ENCODE data around the gene C19orf33. TPM values are rescaled to one million over a fixed set of nuclear protein-coding genes. Genes with fewer than 3 reads are reported as not detected.

Gene C19orf33
- total and polyA plus RNA-seq, 9 of the 15 experiments (the other 6 are each of a cell fraction or from before 2014, with no cell fraction given) = 3.2 TPM; not detected in 8

- TF ChIP-seq ELF1 (tag; IDR thresholded peaks at IDR 0.05) = peak; percentile 80
- TF ChIP-seq U2AF2 (optimal IDR thresholded peaks at IDR 0.05; ENCODE audit: low read depth, low read length) = no peak
- peak; percentile 57; the same call in 1 of the 2 replicates for TF ChIP-seq MYNN (IDR thresholded peaks at IDR 0.05)
- TF ChIP-seq MYNN (CRISPR knock-in tag; IDR thresholded peaks at IDR 0.05) = no peak
- no peak for TF ChIP-seq ILF3 (IDR thresholded peaks at IDR 0.05; ENCODE audit: borderline replicate concordance)
- TF ChIP-seq HDGF (IDR thresholded peaks at IDR 0.05) = no peak
- no peak for TF ChIP-seq ZNF12 (CRISPR knock-in tag; IDR thresholded peaks at IDR 0.05)
- no peak for TF ChIP-seq ARID2 (IDR thresholded peaks at IDR 0.05)
- peak; percentile 96 for TF ChIP-seq CCNT2 (IDR thresholded peaks at IDR 0.05; ENCODE audit: borderline replicate concordance, extremely low read depth, insufficient read length, low read depth, low read length)
- TF ChIP-seq RBBP5 (IDR thresholded peaks at IDR 0.05; ENCODE audit: borderline replicate concordance, insufficient read depth, low read length, poor library complexity, severe bottlenecking) = peak; percentile 32
- no peak for TF ChIP-seq MCM2 (IDR thresholded peaks at IDR 0.05; ENCODE audit: low read depth)
- TF ChIP-seq HDAC6 (IDR thresholded peaks at IDR 0.05; ENCODE audit: low read depth, low read length) = no peak
- TF ChIP-seq, protein P1, sequence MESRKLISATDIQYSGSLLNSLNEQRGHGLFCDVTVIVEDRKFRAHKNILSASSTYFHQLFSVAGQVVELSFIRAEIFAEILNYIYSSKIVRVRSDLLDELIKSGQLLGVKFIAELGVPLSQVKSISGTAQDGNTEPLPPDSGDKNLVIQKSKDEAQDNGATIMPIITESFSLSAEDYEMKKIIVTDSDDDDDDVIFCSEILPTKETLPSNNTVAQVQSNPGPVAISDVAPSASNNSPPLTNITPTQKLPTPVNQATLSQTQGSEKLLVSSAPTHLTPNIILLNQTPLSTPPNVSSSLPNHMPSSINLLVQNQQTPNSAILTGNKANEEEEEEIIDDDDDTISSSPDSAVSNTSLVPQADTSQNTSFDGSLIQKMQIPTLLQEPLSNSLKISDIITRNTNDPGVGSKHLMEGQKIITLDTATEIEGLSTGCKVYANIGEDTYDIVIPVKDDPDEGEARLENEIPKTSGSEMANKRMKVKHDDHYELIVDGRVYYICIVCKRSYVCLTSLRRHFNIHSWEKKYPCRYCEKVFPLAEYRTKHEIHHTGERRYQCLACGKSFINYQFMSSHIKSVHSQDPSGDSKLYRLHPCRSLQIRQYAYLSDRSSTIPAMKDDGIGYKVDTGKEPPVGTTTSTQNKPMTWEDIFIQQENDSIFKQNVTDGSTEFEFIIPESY (CRISPR knock-in tag; IDR thresholded peaks at IDR 0.05) = no peak
- peak; percentile 98 for TF ChIP-seq NFRKB (IDR thresholded peaks at IDR 0.05; ENCODE audit: low read depth)
- peak; percentile 81 for TF ChIP-seq MBD2 (IDR thresholded peaks at IDR 0.05; ENCODE audit: borderline replicate concordance, low read depth)
- TF ChIP-seq XRCC3 (IDR thresholded peaks at IDR 0.05) = no peak
- TF ChIP-seq PHF21A (IDR thresholded peaks at IDR 0.05; ENCODE audit: borderline replicate concordance, low read depth) = no peak
- no peak for TF ChIP-seq HIVEP1 (CRISPR knock-in tag; IDR thresholded peaks at IDR 0.05)
- peak; percentile 85; the same call in 1 of the 2 replicates for TF ChIP-seq OTX1 (CRISPR knock-in tag; IDR thresholded peaks at IDR 0.05)
- TF ChIP-seq GTF2E2 (tag; IDR thresholded peaks at IDR 0.05) = no peak
- TF ChIP-seq BRD9 (IDR thresholded peaks at IDR 0.05; ENCODE audit: low read depth, partially characterized antibody) = peak; percentile 97
- no peak for TF ChIP-seq KAT2B (IDR thresholded peaks at IDR 0.05; ENCODE audit: low read depth, low read length)
- no peak for TF ChIP-seq KLF6 (CRISPR knock-in tag; IDR thresholded peaks at IDR 0.05; ENCODE audit: borderline replicate concordance)
- TF ChIP-seq ZNF696 (CRISPR knock-in tag; conservative IDR thresholded peaks at IDR 0.05) = no peak
- peak; percentile 88 for TF ChIP-seq MTA1 (IDR thresholded peaks at IDR 0.05; ENCODE audit: borderline replicate concordance)
- TF ChIP-seq, protein P2, sequence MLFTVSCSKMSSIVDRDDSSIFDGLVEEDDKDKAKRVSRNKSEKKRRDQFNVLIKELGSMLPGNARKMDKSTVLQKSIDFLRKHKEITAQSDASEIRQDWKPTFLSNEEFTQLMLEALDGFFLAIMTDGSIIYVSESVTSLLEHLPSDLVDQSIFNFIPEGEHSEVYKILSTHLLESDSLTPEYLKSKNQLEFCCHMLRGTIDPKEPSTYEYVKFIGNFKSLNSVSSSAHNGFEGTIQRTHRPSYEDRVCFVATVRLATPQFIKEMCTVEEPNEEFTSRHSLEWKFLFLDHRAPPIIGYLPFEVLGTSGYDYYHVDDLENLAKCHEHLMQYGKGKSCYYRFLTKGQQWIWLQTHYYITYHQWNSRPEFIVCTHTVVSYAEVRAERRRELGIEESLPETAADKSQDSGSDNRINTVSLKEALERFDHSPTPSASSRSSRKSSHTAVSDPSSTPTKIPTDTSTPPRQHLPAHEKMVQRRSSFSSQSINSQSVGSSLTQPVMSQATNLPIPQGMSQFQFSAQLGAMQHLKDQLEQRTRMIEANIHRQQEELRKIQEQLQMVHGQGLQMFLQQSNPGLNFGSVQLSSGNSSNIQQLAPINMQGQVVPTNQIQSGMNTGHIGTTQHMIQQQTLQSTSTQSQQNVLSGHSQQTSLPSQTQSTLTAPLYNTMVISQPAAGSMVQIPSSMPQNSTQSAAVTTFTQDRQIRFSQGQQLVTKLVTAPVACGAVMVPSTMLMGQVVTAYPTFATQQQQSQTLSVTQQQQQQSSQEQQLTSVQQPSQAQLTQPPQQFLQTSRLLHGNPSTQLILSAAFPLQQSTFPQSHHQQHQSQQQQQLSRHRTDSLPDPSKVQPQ (CRISPR knock-in tag; IDR thresholded peaks at IDR 0.05; ENCODE audit: borderline replicate concordance) = no peak
- TF ChIP-seq EGR1 (conservative IDR thresholded peaks at IDR 0.05) = 0 out of 2 replicates have a peak, but pooled peaks have one; percentile 15
- peak; percentile 20 for TF ChIP-seq KDM5B (IDR thresholded peaks at IDR 0.05; ENCODE audit: insufficient replicate concordance, low read depth, low read length)
Measured at GRCh38 chr19:38317104-38317612, 13.1 kb downstream of the C19orf33 start (continued).

Data from K562 (cell line).